Measurements from ENCODE around the gene KRTAP10-12.

KRTAP10-12 gene

DNA sequence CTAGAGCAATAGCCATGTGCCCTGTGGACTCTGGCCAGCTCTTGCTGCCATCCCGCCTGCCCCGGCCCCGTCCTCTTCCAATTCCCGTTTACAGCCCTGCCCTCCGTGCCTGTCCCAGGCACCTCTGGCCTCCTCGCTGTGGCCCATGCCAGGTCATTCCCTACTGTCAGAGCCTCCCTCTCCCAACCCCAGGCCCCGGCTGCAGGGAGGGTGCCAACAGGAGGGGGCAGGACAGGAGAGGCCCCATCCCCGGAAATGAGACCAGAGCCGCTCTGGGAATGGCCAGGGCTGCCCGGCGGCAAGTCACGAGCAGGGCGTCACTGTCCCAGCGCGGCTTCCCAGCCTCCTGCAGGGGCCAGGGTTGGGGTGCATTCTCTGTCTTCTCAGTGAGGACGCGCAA lies 37.9 kb downstream of the KRTAP10-12 start:
- DNase-seq = no peak

DNA sequence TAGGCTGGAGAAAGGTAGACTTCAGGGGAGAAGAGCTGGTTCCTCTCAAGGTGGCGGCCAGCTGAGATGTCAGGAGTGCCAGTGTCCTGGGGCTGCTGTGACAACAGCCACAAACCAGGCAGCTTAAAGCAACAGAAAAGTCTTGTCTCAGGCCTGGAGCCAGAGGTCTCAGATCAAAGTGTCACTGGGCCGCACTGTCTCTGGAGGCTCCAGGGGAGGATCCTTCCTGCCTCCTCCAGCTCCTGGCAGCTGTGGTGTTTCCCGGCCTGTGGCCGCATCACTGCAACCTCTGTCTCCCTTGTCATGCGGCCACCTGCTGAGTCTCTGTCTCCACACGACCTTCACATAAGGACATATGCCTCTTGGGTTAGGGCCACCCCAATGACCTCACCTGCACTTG lies 38.8 kb downstream of the KRTAP10-12 start:
- no peak for DNase-seq

DNA sequence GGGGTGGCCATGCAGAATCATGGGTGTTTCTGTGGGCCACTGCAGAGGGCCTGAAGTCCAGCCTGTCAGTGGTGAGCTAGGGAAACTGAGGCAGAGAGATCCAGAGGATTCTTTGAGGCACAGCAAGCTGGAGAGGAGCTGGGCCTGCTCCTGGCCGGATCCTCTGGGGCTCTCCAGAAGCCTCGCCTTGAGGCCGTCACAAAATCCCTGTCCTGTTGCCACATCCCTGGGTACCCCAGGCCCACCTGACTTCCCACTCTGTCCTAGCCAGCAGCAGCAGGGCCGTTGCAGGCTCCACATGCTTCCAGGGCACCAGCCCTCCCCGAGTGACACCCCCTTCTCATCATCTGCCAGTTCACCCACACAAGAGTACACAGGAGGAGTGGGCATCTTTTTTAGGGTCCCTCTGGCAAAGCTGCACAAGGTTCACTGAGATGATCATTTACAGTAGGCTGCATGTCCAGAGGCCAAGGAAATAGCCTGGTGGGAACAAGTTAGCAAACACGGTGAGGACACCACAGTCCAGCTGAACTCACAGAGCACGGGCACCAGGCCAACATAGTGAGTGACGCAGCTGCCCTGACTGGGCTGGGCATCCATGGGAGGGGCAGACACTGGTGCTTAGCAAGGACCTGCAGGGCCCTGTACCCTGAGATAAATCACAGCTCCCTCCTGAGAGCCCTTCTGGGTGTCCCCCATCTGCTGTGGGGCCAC lies 39.5 kb downstream of the KRTAP10-12 start:
- no peak for DNase-seq

- DNase-seq = no peak
Observed at GRCh38 chr21:44737706-44738354, 40.9 kb downstream of the KRTAP10-12 start.

DNA sequence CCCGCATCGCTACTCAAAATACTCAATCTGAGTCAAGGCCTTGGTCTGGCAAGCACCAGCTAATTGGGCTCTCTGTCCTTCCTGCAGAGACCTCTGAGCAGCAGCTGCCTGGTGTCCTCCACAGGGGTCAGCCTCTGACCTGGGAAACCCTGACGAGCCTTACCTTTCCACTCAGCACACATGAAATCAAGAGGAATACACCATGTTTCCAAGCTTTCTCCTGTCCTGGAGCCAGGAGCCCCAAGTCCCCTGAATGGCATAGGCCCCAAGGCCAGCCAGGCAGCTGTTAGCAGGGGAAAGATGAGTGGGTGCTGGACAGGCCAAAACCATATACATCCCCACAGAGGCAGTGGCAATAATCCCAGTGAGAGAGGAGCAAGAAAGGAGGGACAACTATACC lies 41.6 kb downstream of the KRTAP10-12 start:
- DNase-seq = no peak

DNA sequence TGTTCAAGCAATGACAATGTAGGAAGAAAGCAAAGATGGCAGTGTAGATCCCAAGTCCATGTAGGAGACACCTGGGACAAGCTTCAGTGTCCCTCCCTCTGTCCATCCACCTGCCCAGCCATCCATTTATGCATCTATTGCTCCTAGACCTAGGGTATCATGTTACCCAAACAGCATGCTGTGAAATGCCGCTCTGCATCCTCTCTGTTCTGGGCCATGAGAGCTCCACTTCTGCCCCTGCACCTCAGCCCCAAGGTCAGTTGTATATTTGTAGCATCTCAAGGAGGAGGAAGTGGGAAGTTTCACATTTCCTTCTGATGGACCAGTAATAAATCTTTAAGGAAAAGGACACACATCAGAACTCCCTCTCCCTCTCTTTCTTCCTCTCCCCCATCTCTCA lies 42.3 kb downstream of the KRTAP10-12 start:
- DNase-seq = no peak

- no peak for DNase-seq
Observed at GRCh38 chr21:44740742-44741141, 43.8 kb downstream of the KRTAP10-12 start.

DNA sequence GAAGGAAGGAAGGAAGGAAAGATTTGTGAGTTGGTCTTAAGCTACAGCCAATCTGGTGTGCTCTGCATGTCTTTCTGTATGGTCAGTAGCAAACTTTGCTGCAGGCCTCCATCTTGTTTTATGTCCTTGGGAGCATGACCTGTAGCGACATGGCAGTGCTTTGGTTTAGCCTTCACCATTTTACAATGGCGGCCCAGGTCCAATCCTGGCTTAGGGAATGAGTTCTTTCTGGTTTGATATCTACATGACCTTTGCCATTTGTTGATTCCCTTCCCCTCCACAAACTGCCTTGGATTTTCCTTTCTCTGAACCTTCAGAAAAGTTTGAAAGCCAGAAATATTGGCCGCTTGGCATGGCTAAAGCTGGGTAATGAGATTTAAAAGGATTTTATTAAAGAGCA lies 44.9 kb downstream of the KRTAP10-12 start:
- no peak for DNase-seq

GRCh38 chr21:44742418-44743153 lies 45.6 kb downstream of the KRTAP10-12 start:
- peak in 3 of 4 experiments; percentile 19 to 22 (median 20) for DNase-seq
